Measurements from ENCODE around the gene DNAI4.
"Not testable (repeated sequence)": the region's sequence is repeated elsewhere in the genome, so short reads cannot be mapped to it uniquely, and the experiment has no call there.

DNAI4 gene

GRCh38 chr1:66831529-66832239, 93.0 kb downstream of the DNAI4 start:
- DNase-seq, result peak; percentile 33

- DNase-seq, result no peak
Measured at GRCh38 chr1:66824771-66825170, 99.9 kb downstream of the DNAI4 start.

- DNase-seq, result peak; percentile 59
Measured at GRCh38 chr1:66809736-66810326, 114.8 kb downstream of the DNAI4 start.

- no peak for DNase-seq
Measured at GRCh38 chr1:66809245-66809644, 115.4 kb downstream of the DNAI4 start.

- not testable (repeated sequence) for DNase-seq
Measured at GRCh38 chr1:66795839-66796238, 128.8 kb downstream of the DNAI4 start.

GRCh38 chr1:66791621-66792610, 132.7 kb downstream of the DNAI4 start:
- no peak for DNase-seq

- DNase-seq, result no peak
Measured at GRCh38 chr1:66788231-66788939, 136.3 kb downstream of the DNAI4 start.

GRCh38 chr1:66787641-66788040, 137.0 kb downstream of the DNAI4 start:
- no peak for DNase-seq

- not testable (repeated sequence) for DNase-seq
Measured at GRCh38 chr1:66785800-66786199, 138.9 kb downstream of the DNAI4 start.

GRCh38 chr1:66779475-66780078, 145.1 kb downstream of the DNAI4 start:
- no peak for DNase-seq

- DNase-seq, result no peak
Measured at GRCh38 chr1:66778969-66779368, 145.7 kb downstream of the DNAI4 start.

- DNase-seq, result no peak
Measured at GRCh38 chr1:66778266-66778665, 146.4 kb downstream of the DNAI4 start.

GRCh38 chr1:66777831-66778230, 146.8 kb downstream of the DNAI4 start:
- DNase-seq, result no peak

GRCh38 chr1:66775646-66776045, 149.0 kb downstream of the DNAI4 start:
- no peak for DNase-seq

- no peak for DNase-seq
Measured at GRCh38 chr1:66774438-66774837, 150.2 kb downstream of the DNAI4 start.

GRCh38 chr1:66773227-66773626, 151.4 kb downstream of the DNAI4 start:
- DNase-seq, result no peak

- no peak for DNase-seq
Measured at GRCh38 chr1:66770694-66771093, 154.0 kb downstream of the DNAI4 start.

- no peak for DNase-seq
Measured at GRCh38 chr1:66770240-66770639, 154.4 kb downstream of the DNAI4 start.

GRCh38 chr1:66769512-66770229, 155.0 kb downstream of the DNAI4 start:
- DNase-seq, result no peak

GRCh38 chr1:66768965-66769364, 155.7 kb downstream of the DNAI4 start:
- DNase-seq, result no peak

GRCh38 chr1:66767626-66768025, 157.0 kb downstream of the DNAI4 start:
- no peak for DNase-seq

All from NCI-H226 (cell line).